A549 treated with CpdA at 1 μM for 4 hours (cell line): Measurements from ENCODE around the gene ZBTB37. TPM values are rescaled to one million over a fixed set of nuclear protein-coding genes. Genes with fewer than 3 reads are reported as not detected.

Source experiments
- total RNA-seq: library from RNA; stranded (reverse); fragments of 200-300 nt; extraction: Qiagen RNA extraction; gene quantifications from 5 replicates; pipeline ENCODE4 v1.2.3, GENCODE V29; 2022; ENCODE audit warnings: low read depth

The ZBTB37 gene, protein sequence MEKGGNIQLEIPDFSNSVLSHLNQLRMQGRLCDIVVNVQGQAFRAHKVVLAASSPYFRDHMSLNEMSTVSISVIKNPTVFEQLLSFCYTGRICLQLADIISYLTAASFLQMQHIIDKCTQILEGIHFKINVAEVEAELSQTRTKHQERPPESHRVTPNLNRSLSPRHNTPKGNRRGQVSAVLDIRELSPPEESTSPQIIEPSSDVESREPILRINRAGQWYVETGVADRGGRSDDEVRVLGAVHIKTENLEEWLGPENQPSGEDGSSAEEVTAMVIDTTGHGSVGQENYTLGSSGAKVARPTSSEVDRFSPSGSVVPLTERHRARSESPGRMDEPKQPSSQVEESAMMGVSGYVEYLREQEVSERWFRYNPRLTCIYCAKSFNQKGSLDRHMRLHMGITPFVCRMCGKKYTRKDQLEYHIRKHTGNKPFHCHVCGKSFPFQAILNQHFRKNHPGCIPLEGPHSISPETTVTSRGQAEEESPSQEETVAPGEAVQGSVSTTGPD
- 0.94 to 1.4 TPM (median 1.3 TPM) in 5 replicates for total RNA-seq

DNA sequence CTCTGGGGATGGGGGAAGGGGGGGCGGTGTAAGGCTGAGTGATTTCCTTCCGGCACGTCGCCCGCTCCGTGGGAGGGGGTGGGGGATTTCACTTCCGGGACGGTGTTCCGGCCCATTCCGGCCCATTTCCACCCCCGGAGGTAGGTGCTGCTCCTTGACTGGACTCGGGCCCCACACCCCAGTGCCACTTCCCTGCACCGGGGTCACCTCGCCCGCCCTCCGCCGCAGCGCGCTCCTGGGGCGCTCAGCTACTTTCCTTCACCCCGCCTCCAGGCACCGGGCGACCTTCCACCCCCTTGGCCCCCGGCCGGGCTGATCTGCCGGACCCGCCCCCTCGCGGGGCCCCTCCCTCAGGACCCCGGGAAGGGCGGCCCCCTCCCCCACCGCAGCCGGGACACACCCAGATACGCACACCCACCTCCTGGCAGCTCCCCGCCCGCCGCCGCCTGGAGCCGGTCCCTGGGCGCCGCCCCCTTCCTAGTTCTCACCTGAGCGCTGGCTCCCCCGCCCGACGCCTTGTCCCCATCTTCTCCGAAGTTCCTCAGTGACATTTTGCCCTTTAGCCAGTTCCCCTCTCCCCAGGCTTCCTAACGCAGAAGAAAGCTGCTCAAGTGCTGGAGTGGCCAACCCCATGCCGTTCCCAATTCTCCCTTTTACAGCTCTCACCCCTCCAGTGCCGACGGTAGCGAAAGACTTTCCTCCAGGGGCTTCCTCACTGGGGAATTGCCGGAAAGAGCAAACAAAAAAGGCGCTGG, at the start of gene ZBTB37:
ZBTB37 (plus strand) TSS at position 115 of the 755 bp plus-strand sequence. CDS start 1,846 bp downstream, outside the sequence.

GRCh38 chr1:173824315-173825081, 43.7 kb upstream of the ZBTB37 start, which contains the start of the genes CENPL and DARS2:
Gene CENPL, minus strand, starts transcription at chr1:173824883. Its CDS starts 13,584 bp downstream, at chr1:173811299.
Gene DARS2, plus strand, starts transcription at chr1:173824673. Its CDS starts 557 bp downstream, at chr1:173825230.

GRCh38 chr1:173867753-173868265, 371 bp upstream of the ZBTB37 start, which contains the start of gene GAS5:
Gene GAS5, minus strand, starts transcription at chr1:173867989.

DNA sequence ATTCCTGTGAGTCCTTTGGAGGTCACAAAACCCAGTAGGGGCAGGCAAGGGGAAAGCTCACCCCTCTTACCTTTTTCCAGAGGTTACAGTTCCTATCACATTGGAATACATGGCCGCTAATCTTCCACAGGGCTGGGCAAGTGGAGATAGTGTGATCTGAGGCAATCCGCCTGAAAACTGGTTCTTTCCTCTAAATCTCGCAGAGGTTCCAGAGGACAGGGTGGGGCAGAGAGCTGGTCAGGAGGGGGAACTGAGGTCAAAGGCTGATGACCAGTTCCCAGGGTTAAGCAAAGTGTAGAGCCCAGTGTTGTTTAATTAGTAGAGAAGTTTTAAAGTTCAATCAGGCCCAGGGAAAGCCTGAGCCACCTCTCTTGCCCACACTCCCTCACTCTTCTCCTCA, 49.0 kb downstream of the ZBTB37 start, which contains the start of gene SERPINC1:
SERPINC1 (minus strand) TSS at position 179 of the 400 bp plus-strand sequence; CDS start at position 111, 68 bp downstream.

Other genes starting within 250 kb of the ZBTB37 start
- gene TEX50, start 233.0 kb upstream of the ZBTB37 start, total RNA-seq = not detected in 5 replicates
- 0.15 TPM in 2 of 5 replicates, not detected in the others for gene ANKRD45, start 198.5 kb upstream of the ZBTB37 start, total RNA-seq
- 9.4 to 15.5 TPM (median 12.4 TPM) in 5 replicates for gene KLHL20, start 153.4 kb upstream of the ZBTB37 start, total RNA-seq
- 37.2 to 46.4 TPM (median 42.7 TPM) in 5 replicates for gene DARS2, start 43.7 kb upstream of the ZBTB37 start, total RNA-seq
- 10.2 to 12.4 TPM (median 11.4 TPM) in 5 replicates for gene CENPL, start 43.5 kb upstream of the ZBTB37 start, total RNA-seq
- gene GAS5, start 391 bp upstream of the ZBTB37 start, total RNA-seq = 279 to 334 TPM (median 309 TPM) in 5 replicates
- 0.13 to 0.15 TPM (median 0.14 TPM) in 3 of 5 replicates, not detected in the others for gene SERPINC1, start 48.9 kb downstream of the ZBTB37 start, total RNA-seq
- gene RC3H1, start 154.0 kb downstream of the ZBTB37 start, total RNA-seq = 5.2 to 9.5 TPM (median 5.5 TPM) in 5 replicates